Esophagus muscularis mucosa (tissue), 4 donors: ENCODE data around the gene STING1. TPM values are rescaled to one million over a fixed set of nuclear protein-coding genes. Genes with fewer than 3 reads are reported as not detected.

Experiments
- DNase-seq: peaks from one replicate; pipeline ENCODE4 v3.0.0-alpha.2; 2017; ENCODE audit errors: extremely low spot score
- H3K27ac ChIP-seq, 4 donors: fragments of 200-600 bp; sonication (generic); replicated peaks in 1 of 4; 1 replicate in 3 of 4; 2 replicates in 1 of 4; pipeline ENCODE4 v1.5.1; 2016 to 2019; ENCODE audit warnings: mild to moderate bottlenecking in 1 of 4
- H3K27me3 ChIP-seq, 4 donors: fragments of 200-600 bp; sonication (generic); one replicate each; pipeline versions ENCODE4 v1.5.1 to v1.6.0; 2016 to 2019
- H3K36me3 ChIP-seq, 4 donors: fragments of 200-600 bp; sonication (generic); one replicate each; pipeline ENCODE4 v1.5.1; 2016 to 2019
- H3K4me1 ChIP-seq, 4 donors: fragments of 200-600 bp; sonication (generic); one replicate each; pipeline ENCODE4 v1.5.1; 2016 to 2019
- H3K4me3 ChIP-seq, 4 donors: fragments of 200-600 bp; sonication (generic); 1 replicate in 2 of 4; 2 replicates in 2 of 4; pipeline ENCODE4 v1.5.1; 2016 to 2019; ENCODE audit warnings: mild to moderate bottlenecking in 4 of 4, moderate library complexity in 1 of 4
- H3K9me3 ChIP-seq, 4 donors: fragments of 200-600 bp; sonication (generic); 1 replicate in 3 of 4; 2 replicates in 1 of 4; pipeline ENCODE4 v1.5.1; 2016 to 2019
- CTCF ChIP-seq, 3 experiments: fragments of 200-600 bp in 2 of 3; fragments of 450-650 bp in 1 of 3; sonication (generic) in 2 of 3; IDR thresholded peaks; one replicate each; pipeline ENCODE4 v1.5.1; 2017 to 2019; ENCODE audit warnings: antibody characterized with exemption in 3 of 3, mild to moderate bottlenecking in 2 of 3, moderate library complexity in 1 of 3
- EP300 ChIP-seq: sonication (generic); formaldehyde crosslinking; IDR thresholded peaks from one replicate; pipeline ENCODE4 v1.6.1; 2017; ENCODE audit warnings: antibody characterized with exemption
- POLR2A ChIP-seq: fragments of 450-650 bp; IDR thresholded peaks from one replicate; pipeline ENCODE4 v1.6.1; 2017; ENCODE audit warnings: antibody characterized with exemption, moderate library complexity, mild to moderate bottlenecking, low read depth
- POLR2AphosphoS5 ChIP-seq, 2 donors: sonication (generic); formaldehyde crosslinking; IDR thresholded peaks; one replicate each; pipeline ENCODE4 v1.6.1; 2017; ENCODE audit warnings: antibody characterized with exemption in 2 of 2
- WGBS: methylation state at CpG from one replicate; pipeline ENCODE4 v1.1.5; 2018; 5-methylcytosine and 5-hydroxymethylcytosine counted together
- intact Hi-C: fragments of 100-400 bp; cut with DNase I; formaldehyde crosslinking; loops from one replicate; pipeline ENCODE4 v1.15.1; 2023
- total RNA-seq, 4 donors: library from RNA; depleted of rRNA; stranded (reverse); fragments of >200 nt; gene quantifications; one replicate each; pipeline versions ENCODE4 v1.1.0 to v1.2.1, GENCODE V29; 2016

STING1 gene
- total RNA-seq, 4 donors from 2014 or later: 22.0 to 82.8 (median 52.4) TPM

GRCh38 chr5:139453683-139454567 lies 28.6 kb downstream of the STING1 start:
- intact Hi-C loops: no loop called here
- Histone ChIP-seq H3K9me3 (no peaks in the 10 kb centered on the region), H3K27ac (no peak overlapping the region), H3K4me1 (peaks cover 0 to 2% (median 0%) of the 10 kb centered on the region in 4 donors), H3K4me3 (no peak overlapping the region), H3K27me3 (no peaks in the 10 kb centered on the region), H3K36me3 (peaks cover 0 to 65% (median 0%) of the 10 kb centered on the region in 4 donors)
- no peak for DNase-seq
- WGBS: 92% methylated on average over 3 of the region's 3 CpGs
- no peak for TF ChIP-seq POLR2A
- no peak for TF ChIP-seq POLR2AphosphoS5 (IDR thresholded peaks at IDR 0.05)
- no peak for TF ChIP-seq EP300
- no peak for TF ChIP-seq CTCF (IDR thresholded peaks at IDR 0.05)

- no peaks in the 10 kb centered on the region for H3K27me3 ChIP-seq
Observed at GRCh38 chr5:139451878-139452660, 30.5 kb downstream of the STING1 start.

GRCh38 chr5:139451176-139451575 lies 31.4 kb downstream of the STING1 start:
- H3K27me3 ChIP-seq: no peaks in the 10 kb centered on the region
- H3K9me3 ChIP-seq: no peaks in the 10 kb centered on the region
- TF ChIP-seq POLR2A: no peak
- no peak for TF ChIP-seq CTCF (IDR thresholded peaks at IDR 0.05)
- no peak for TF ChIP-seq POLR2AphosphoS5 (IDR thresholded peaks at IDR 0.05)
- TF ChIP-seq EP300: no peak
- DNase-seq: no peak
- intact Hi-C loops: no loop called here
- H3K36me3 ChIP-seq: peaks cover 0 to 71% (median 0%) of the 10 kb centered on the region in 4 donors
- WGBS: 88% methylated on average over 2 of the region's 2 CpGs
- H3K4me1 ChIP-seq: no peaks in the 10 kb centered on the region
- no peak overlapping the region for H3K4me3 ChIP-seq
- no peak overlapping the region for H3K27ac ChIP-seq

More at GRCh38 chr5:139451878-139452660, 30.5 kb downstream of the STING1 start:
- H3K4me3 ChIP-seq: no peak overlapping the region
- intact Hi-C loops: no loop called here
- TF ChIP-seq CTCF (IDR thresholded peaks at IDR 0.05): no peak
- no peak for TF ChIP-seq EP300
- no peak for TF ChIP-seq POLR2A
- no peak for TF ChIP-seq POLR2AphosphoS5 (IDR thresholded peaks at IDR 0.05)
- WGBS: 80% methylated on average over 3 of the region's 3 CpGs
- no peaks in the 10 kb centered on the region for H3K9me3 ChIP-seq
- no peak for DNase-seq
- peaks cover 0 to 74% (median 0%) of the 10 kb centered on the region in 4 donors for H3K36me3 ChIP-seq
- H3K4me1 ChIP-seq: no peaks in the 10 kb centered on the region
- H3K27ac ChIP-seq: no peak overlapping the region

GRCh38 chr5:139446956-139447779 lies 35.4 kb downstream of the STING1 start:
- intact Hi-C loops: no loop called here
- H3K36me3 ChIP-seq: peaks cover 0 to 47% (median 0%) of the 10 kb centered on the region in 4 donors

More at GRCh38 chr5:139446956-139447779, 35.4 kb downstream of the STING1 start:
- Histone ChIP-seq H3K9me3 (no peaks in the 10 kb centered on the region), H3K4me1 (peaks cover 0 to 17% (median 12%) of the 10 kb centered on the region in 4 donors), H3K27ac (no peak overlapping the region), H3K27me3 (no peaks in the 10 kb centered on the region), H3K4me3 (no peak overlapping the region)
- DNase-seq: no peak
- 82% methylated on average over 5 of the region's 5 CpGs for WGBS
- TF ChIP-seq POLR2A: no peak
- TF ChIP-seq POLR2AphosphoS5 (IDR thresholded peaks at IDR 0.05): no peak
- no peak for TF ChIP-seq EP300
- TF ChIP-seq CTCF (IDR thresholded peaks at IDR 0.05): no peak
